Cardiac septum (tissue), 1 donor: ENCODE measurements around the gene MAGEC1. TPM values are rescaled to one million over a fixed set of nuclear protein-coding genes. Genes with fewer than 3 reads are reported as not detected.
"Not testable (repeated sequence)": the region's sequence is repeated elsewhere in the genome, so short reads cannot be mapped to it uniquely, and the experiment has no call there.

Experiments
- DNase-seq: peaks from one replicate; pipeline ENCODE4 v3.0.0-alpha.2; 2020; ENCODE audit warnings: low spot score
- intact Hi-C: fragments of 100-400 bp; cut with DNase I; formaldehyde crosslinking; loops from one replicate; pipeline ENCODE4 v1.14.0; 2022
- long read RNA-seq: library from polyadenylated mRNA; unstranded; transcript quantifications from one replicate; pipeline ENCODE4 v2.0.0, GENCODE V29; 2021
- total RNA-seq: library from RNA; stranded (reverse); fragmentation: NEBNext Ultra II Directional; extraction: Animal tissue kit (Norgen Biotek cat#: 25700); gene quantifications from one replicate; pipeline ENCODE4 v1.2.1, GENCODE V29; 2021
- donor health status: DM: no; HTN: no; CAD: no.

MAGEC1 gene, protein sequence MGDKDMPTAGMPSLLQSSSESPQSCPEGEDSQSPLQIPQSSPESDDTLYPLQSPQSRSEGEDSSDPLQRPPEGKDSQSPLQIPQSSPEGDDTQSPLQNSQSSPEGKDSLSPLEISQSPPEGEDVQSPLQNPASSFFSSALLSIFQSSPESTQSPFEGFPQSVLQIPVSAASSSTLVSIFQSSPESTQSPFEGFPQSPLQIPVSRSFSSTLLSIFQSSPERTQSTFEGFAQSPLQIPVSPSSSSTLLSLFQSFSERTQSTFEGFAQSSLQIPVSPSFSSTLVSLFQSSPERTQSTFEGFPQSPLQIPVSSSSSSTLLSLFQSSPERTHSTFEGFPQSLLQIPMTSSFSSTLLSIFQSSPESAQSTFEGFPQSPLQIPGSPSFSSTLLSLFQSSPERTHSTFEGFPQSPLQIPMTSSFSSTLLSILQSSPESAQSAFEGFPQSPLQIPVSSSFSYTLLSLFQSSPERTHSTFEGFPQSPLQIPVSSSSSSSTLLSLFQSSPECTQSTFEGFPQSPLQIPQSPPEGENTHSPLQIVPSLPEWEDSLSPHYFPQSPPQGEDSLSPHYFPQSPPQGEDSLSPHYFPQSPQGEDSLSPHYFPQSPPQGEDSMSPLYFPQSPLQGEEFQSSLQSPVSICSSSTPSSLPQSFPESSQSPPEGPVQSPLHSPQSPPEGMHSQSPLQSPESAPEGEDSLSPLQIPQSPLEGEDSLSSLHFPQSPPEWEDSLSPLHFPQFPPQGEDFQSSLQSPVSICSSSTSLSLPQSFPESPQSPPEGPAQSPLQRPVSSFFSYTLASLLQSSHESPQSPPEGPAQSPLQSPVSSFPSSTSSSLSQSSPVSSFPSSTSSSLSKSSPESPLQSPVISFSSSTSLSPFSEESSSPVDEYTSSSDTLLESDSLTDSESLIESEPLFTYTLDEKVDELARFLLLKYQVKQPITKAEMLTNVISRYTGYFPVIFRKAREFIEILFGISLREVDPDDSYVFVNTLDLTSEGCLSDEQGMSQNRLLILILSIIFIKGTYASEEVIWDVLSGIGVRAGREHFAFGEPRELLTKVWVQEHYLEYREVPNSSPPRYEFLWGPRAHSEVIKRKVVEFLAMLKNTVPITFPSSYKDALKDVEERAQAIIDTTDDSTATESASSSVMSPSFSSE
- total RNA-seq = not detected
- long read RNA-seq = 0 reads

DNA sequence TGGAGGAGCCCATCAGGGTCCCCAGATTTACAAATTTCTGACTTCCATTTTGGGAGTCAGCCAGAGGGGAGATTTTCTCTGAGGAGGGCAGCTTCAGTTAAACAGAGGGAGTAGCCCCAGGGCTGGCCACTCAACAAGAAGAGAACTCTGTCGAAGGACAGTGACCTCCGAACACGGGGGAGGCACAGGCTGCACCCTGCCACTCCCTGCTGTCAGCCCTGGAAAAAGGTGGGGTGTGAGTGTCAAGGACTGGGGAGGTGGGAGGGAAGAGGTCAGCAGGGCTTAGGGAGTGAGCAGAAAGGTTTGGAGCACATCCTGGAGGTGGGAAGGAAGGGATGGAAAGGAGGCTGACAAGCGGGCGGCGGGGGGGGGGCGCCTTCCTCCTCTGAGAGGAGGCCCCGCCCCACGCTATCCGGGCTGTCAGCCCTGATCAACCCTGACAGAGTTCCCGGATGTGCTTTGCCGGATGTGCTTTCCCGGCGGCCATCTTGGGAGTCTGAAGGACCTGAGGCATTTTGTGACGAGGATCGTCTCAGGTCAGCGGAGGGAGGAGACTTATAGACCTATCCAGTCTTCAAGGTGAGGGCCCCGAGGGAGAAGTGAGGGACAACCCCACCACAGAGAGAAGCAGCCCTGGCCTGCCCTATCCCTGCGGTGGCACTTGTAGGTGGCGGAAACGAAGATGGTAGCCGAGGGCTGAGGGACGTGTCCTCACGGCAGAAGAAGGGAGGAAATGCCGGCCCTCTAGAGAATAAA, at the start of gene MAGEC1:
TSS of gene MAGEC1 (plus strand) at position 495 of the 756 bp plus-strand sequence. CDS start 1,179 bp downstream, outside the sequence.
- intact Hi-C loops = no loop called here
- no peak for DNase-seq

- intact Hi-C loops = no loop called here
- no peak for DNase-seq
Measured at GRCh38 chrX:141857479-141857878, 46.2 kb upstream of the MAGEC1 start.

GRCh38 chrX:141879616-141880015, 24.1 kb upstream of the MAGEC1 start:
- DNase-seq = no peak
- intact Hi-C loops = no loop called here

DNA sequence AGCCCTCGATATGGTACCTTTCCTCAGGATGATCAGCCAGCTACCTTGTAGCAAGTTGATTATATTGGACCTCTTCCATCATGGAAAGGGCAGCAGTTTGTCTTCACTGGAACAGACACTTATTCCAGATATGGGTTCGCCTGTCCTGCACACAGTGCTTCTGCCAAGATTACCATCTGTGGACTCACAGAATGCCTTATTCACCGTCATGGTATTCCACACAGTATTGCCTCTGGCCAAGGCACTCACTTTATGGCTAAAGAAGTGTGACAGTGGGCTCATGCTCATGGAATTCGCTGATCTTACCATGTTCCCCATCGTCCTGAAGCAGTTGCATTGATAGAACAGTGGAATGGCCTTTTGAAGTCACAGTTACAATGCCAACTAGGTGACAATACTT, 14.9 kb upstream of the MAGEC1 start:
- DNase-seq, intact Hi-C loops: not testable (repeated sequence)

DNA sequence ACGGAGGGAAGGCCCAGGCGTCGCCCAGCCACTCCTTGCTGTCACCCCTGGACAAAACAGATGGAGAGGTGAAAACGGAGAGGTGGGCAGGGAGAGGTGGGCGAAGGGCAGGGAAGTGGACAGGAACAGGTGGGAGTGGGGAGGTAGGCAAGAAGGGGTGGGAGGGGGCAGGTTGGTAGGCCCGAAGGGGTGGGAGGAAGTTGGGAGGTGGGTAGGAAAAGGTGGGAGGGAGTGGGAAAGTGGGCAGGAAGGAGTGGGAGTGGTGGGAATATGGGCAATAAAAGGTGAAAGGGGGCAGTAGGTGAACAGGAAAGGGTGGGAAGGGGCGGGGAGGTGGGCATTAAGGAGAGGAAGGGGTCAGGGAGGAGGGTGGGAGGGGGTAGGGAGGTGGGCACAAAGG, 9.0 kb upstream of the MAGEC1 start:
- intact Hi-C loops = no loop called here
- DNase-seq = no peak

GRCh38 chrX:141897690-141898089, 6.0 kb upstream of the MAGEC1 start:
- intact Hi-C loops = no loop called here
- no peak for DNase-seq

GRCh38 chrX:141902366-141902765, 1.3 kb upstream of the MAGEC1 start:
- intact Hi-C loops = no loop called here
- no peak for DNase-seq

DNA sequence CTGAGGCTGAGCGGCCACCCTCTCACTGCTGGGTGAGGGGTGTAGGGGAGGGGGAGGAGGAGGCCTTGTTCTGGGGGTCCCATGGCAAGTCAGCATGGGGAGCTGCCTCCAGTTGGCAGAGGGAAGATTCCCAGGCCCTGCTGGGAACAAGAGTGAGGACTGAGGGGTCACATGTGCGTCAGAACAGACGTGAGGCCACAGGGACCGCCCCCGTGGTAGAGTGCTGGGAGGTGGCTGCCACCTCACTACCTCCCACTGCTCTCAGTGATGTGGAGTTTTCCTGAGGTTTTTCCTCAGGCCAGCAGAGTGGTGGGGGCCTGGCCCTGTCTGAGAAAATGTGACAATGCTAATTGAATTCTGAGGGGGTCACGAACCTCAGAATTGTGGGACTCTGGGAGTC, 568 bp downstream of the MAGEC1 start:
- intact Hi-C loops = no loop called here

DNA sequence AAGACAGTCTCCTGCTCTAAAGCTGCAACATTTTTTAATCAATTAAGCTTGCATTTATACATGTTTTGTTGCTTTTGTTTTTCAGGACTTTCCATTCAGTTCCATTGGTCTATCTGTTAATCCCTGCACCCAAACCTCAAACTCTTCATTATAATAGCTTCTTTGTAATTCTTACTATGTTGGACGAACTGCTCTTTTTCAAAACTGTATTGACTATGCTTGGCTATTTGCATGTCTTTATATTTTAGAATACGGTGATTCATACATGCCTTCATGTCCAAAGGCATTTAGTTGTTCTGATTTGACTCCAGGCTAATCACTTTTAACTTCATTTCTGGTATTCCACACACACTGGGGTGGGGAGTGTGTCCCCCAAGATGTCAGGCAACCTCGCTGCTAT, 14.1 kb downstream of the MAGEC1 start:
- DNase-seq = no peak
- intact Hi-C loops = no loop called here

More for the DNA sequence above, 568 bp downstream of the MAGEC1 start:
- no peak for DNase-seq

- intact Hi-C loops = no loop called here
- no peak for DNase-seq
Measured at GRCh38 chrX:141924293-141924692, 20.6 kb downstream of the MAGEC1 start.

GRCh38 chrX:141928432-141928831, 24.7 kb downstream of the MAGEC1 start:
- no peak for DNase-seq

GRCh38 chrX:141934059-141934641, 30.5 kb downstream of the MAGEC1 start:
- intact Hi-C loops = no loop called here
- no peak for DNase-seq

More at GRCh38 chrX:141928432-141928831, 24.7 kb downstream of the MAGEC1 start:
- intact Hi-C loops = no loop called here

- intact Hi-C loops = no loop called here
- DNase-seq = no peak
Measured at GRCh38 chrX:141935645-141936044, 32.0 kb downstream of the MAGEC1 start.

- intact Hi-C loops = no loop called here
- DNase-seq = no peak
Measured at GRCh38 chrX:141936080-141936479, 32.4 kb downstream of the MAGEC1 start.

DNA sequence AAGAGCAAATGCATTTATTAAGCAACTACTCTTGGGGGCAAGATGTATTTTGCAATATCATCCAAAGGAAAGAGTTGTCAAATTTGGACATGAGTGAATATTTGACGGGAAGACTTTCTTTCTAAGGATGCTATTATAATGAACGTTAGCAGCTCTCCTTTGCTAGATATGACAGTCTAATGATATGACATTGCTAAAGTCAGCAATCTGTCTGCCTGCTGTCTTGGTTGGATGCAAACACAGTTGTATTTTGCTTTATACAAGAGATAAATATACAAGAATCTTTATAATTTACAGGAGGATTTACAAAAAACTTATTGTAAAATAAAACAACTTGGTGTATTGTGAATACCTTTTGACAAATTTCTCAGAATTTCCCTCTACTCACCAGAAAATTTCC, 37.5 kb downstream of the MAGEC1 start:
- no peak for DNase-seq
- intact Hi-C loops = no loop called here

GRCh38 chrX:141945426-141945825, 41.7 kb downstream of the MAGEC1 start:
- DNase-seq = no peak
- intact Hi-C loops = no loop called here

GRCh38 chrX:141947350-141947749, 43.7 kb downstream of the MAGEC1 start:
- DNase-seq = no peak
- intact Hi-C loops = no loop called here

DNA sequence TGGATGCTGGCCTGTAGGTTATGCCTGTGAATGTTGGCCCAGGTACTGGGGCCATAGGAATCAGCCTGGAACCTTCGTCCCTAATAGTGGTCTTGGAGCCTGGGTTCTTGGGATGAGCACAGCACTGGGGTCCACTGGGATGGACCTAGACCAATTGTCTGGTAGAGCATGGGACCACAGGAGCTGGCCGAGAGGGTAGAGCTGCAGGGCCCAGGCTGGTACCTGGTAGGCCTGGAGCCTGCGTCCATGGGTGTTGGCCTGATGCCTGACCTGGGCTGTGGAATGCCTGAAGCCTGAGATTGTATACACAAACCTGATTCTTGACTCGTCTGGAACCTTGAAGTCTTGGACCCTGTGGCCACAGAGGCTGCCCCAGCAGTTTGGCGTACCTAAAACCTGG, 48.9 kb downstream of the MAGEC1 start:
- intact Hi-C loops = no loop called here
- no peak for DNase-seq

DNA sequence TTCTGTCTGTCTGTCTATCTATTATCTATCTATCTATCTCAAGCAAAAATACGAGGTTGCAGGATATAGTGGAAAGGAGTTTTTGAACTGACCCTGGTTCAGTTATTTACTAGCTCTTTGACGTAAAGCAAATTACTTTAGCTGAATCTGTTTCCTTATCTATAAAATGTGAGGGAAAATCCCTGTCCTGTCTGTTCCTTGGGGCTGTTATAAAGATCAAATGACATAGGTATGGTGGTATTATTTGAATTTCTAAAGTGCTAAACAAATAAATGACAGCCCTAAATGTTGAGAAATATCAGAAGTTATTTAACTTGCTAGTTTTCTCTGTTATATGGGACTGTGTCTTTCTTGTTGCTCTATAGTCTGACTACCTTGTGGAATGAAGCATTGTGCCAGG, 55.0 kb downstream of the MAGEC1 start:
- intact Hi-C loops = no loop called here
- no peak for DNase-seq
